HL-60 (cell line): ENCODE data around the gene CCNJL.

Source experiments
- DNase-seq, 2 experiments: peaks; one replicate each; pipeline ENCODE4 v3.0.0-alpha.2; 2010 to 2020; ENCODE audit warnings: low read depth in 1 of 2, low spot score in 1 of 2
- H3K27ac ChIP-seq: fragments of 250-450 bp; sonication (Bioruptor Pico); replicated peaks from 2 replicates; pipeline ENCODE4 v1.5.1; 2020; ENCODE audit warnings: mild to moderate bottlenecking, moderate library complexity
- H3K27me3 ChIP-seq: fragments of 250-450 bp; sonication (Bioruptor Pico); 2 replicates; pipeline ENCODE4 v1.5.1; 2021; ENCODE audit warnings: mild to moderate bottlenecking, moderate library complexity; ENCODE audit not compliant: insufficient read depth, poor library complexity, severe bottlenecking
- H3K4me3 ChIP-seq: replicated peaks from 2 replicates; pipeline ENCODE4 v1.5.1; 2011; ENCODE audit warnings: mild to moderate bottlenecking, control low read depth, low read length; ENCODE audit not compliant: insufficient read depth
- CTCF ChIP-seq: IDR thresholded peaks from one replicate; pipeline ENCODE4 v1.5.1; 2011; ENCODE audit warnings: low read length, control low read depth, inconsistent platforms; ENCODE audit not compliant: insufficient read depth
- GABPA ChIP-seq: IDR thresholded peaks from 2 replicates; pipeline ENCODE4 v1.6.1; 2012; ENCODE audit warnings: low read depth
- POLR2AphosphoS5 ChIP-seq: IDR thresholded peaks from 2 replicates; pipeline ENCODE4 v1.6.1; 2012; ENCODE audit warnings: low read depth
- SPI1 ChIP-seq: IDR thresholded peaks from 2 replicates; pipeline ENCODE4 v1.6.1; 2012; ENCODE audit warnings: low read depth, mild to moderate bottlenecking, borderline replicate concordance
- TF ChIP-seq, protein P1 (sequence below): IDR thresholded peaks from 2 replicates; pipeline ENCODE4 v1.6.1; 2012; ENCODE audit warnings: low read depth; ENCODE audit not compliant: insufficient replicate concordance

The CCNJL gene

GRCh38 chr5:160211352-160211751, 101.0 kb downstream of the CCNJL start:
- Histone ChIP-seq H3K27ac (no peak overlapping the region), H3K4me3 (no peak overlapping the region), H3K27me3 (no peaks in the 10 kb centered on the region)
- DNase-seq = no peak
- TF ChIP-seq, protein P1, sequence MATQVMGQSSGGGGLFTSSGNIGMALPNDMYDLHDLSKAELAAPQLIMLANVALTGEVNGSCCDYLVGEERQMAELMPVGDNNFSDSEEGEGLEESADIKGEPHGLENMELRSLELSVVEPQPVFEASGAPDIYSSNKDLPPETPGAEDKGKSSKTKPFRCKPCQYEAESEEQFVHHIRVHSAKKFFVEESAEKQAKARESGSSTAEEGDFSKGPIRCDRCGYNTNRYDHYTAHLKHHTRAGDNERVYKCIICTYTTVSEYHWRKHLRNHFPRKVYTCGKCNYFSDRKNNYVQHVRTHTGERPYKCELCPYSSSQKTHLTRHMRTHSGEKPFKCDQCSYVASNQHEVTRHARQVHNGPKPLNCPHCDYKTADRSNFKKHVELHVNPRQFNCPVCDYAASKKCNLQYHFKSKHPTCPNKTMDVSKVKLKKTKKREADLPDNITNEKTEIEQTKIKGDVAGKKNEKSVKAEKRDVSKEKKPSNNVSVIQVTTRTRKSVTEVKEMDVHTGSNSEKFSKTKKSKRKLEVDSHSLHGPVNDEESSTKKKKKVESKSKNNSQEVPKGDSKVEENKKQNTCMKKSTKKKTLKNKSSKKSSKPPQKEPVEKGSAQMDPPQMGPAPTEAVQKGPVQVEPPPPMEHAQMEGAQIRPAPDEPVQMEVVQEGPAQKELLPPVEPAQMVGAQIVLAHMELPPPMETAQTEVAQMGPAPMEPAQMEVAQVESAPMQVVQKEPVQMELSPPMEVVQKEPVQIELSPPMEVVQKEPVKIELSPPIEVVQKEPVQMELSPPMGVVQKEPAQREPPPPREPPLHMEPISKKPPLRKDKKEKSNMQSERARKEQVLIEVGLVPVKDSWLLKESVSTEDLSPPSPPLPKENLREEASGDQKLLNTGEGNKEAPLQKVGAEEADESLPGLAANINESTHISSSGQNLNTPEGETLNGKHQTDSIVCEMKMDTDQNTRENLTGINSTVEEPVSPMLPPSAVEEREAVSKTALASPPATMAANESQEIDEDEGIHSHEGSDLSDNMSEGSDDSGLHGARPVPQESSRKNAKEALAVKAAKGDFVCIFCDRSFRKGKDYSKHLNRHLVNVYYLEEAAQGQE = no peak
- TF ChIP-seq CTCF (no peak), POLR2AphosphoS5 (no peak), GABPA (no peak), SPI1 (no peak)

- Histone ChIP-seq H3K4me3 (no peak overlapping the region), H3K27ac (no peak overlapping the region), H3K27me3 (no peaks in the 10 kb centered on the region)
- TF ChIP-seq, protein P1 = no peak
- TF ChIP-seq SPI1 (no peak), CTCF (no peak), POLR2AphosphoS5 (no peak), GABPA (no peak)
- no peak for DNase-seq
Measured at GRCh38 chr5:160210606-160211005, 101.8 kb downstream of the CCNJL start.

DNA sequence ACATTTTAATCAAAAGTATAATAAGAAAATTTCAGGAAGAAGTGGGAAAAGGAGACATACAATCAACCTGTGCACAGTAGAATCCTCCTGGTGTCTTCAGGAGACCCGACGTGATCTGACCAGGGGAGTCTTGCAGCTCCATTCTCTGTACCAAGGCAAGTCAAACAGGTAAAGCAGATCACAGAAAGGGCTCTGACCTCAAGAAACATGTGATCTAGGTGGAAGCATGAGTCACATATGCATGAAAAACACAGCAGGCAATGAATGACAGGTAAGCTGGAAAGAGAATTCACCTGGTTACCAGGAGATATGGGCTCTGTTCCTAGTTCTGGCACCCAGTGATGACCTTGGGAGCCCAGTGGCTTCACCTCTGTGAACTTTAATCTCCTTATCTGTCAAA, 102.4 kb downstream of the CCNJL start:
- DNase-seq = no peak
- TF ChIP-seq CTCF (no peak), GABPA (no peak), POLR2AphosphoS5 (no peak), SPI1 (no peak)
- TF ChIP-seq, protein P1 = no peak
- Histone ChIP-seq H3K27me3 (no peaks in the 10 kb centered on the region), H3K27ac (no peak overlapping the region), H3K4me3 (no peak overlapping the region)
